ENCODE measurements around the gene CLRN2. TPM values are rescaled to one million over a fixed set of nuclear protein-coding genes. Genes with fewer than 3 reads are reported as not detected.

CLRN2 gene
- total RNA-seq, 4 donors from 2014 or later: not detected

- H3K4me3 ChIP-seq: no peak overlapping the region
- ATAC-seq (no peak), DNase-seq (no peak)
- in situ Hi-C loops (cut with MboI; ENCODE audit: low sequenced_read_pairs in 4 of 4) (no loop called here), intact Hi-C loops (cut with DNase I; ENCODE audit: low total_unique reads) (no loop called here)
- no peaks in the 10 kb centered on the region for H3K36me3 ChIP-seq
- no peaks in the 10 kb centered on the region for H3K27me3 ChIP-seq
- H3K9me3 ChIP-seq: no peaks in the 10 kb centered on the region
- H3K27ac ChIP-seq: no peak overlapping the region
- H3K4me1 ChIP-seq: no peaks in the 10 kb centered on the region
- TF ChIP-seq POLR2A (IDR thresholded peaks at IDR 0.05): no peak
- no peak for TF ChIP-seq CTCF (IDR thresholded peaks at IDR 0.05 in 4 of 5, conservative IDR thresholded peaks at IDR 0.05 in 1 of 5)
Observed at GRCh38 chr4:17523662-17524061, 8.7 kb downstream of the CLRN2 start.

- no peak for ATAC-seq
- in situ Hi-C loops (cut with MboI; ENCODE audit: low sequenced_read_pairs in 4 of 4) (loop anchor here (25.0 kb wide), 2 partner anchors 860 to 1060 kb away; no protein-coding TSS in a partner anchor), intact Hi-C loops (cut with DNase I; ENCODE audit: low total_unique reads) (no loop called here)
- Histone ChIP-seq H3K4me1 (no peaks in the 10 kb centered on the region), H3K27me3 (no peaks in the 10 kb centered on the region), H3K27ac (no peak overlapping the region), H3K4me3 (no peak overlapping the region), H3K36me3 (no peaks in the 10 kb centered on the region), H3K9me3 (no peaks in the 10 kb centered on the region)
- DNase-seq: no peak
- TF ChIP-seq CTCF (IDR thresholded peaks at IDR 0.05 in 4 of 5, conservative IDR thresholded peaks at IDR 0.05 in 1 of 5) (no peak), POLR2A (IDR thresholded peaks at IDR 0.05) (no peak)
Observed at GRCh38 chr4:17526695-17527477, 11.9 kb downstream of the CLRN2 start.

- Histone ChIP-seq H3K4me1 (no peaks in the 10 kb centered on the region), H3K27ac (no peak overlapping the region), H3K9me3 (no peaks in the 10 kb centered on the region), H3K27me3 (no peaks in the 10 kb centered on the region), H3K4me3 (no peak overlapping the region), H3K36me3 (no peaks in the 10 kb centered on the region)
- no peak for DNase-seq
- TF ChIP-seq POLR2A (IDR thresholded peaks at IDR 0.05) (no peak), CTCF (IDR thresholded peaks at IDR 0.05 in 4 of 5, conservative IDR thresholded peaks at IDR 0.05 in 1 of 5) (no peak)
- no peak for ATAC-seq
- in situ Hi-C loops (cut with MboI; ENCODE audit: low sequenced_read_pairs in 4 of 4) (loop anchor here (25.0 kb wide), 2 partner anchors 859 to 1059 kb away; no protein-coding TSS in a partner anchor), intact Hi-C loops (cut with DNase I; ENCODE audit: low total_unique reads) (no loop called here)
Observed at GRCh38 chr4:17528551-17529165, 13.7 kb downstream of the CLRN2 start.

- H3K36me3 ChIP-seq: no peaks in the 10 kb centered on the region
- DNase-seq (no peak), ATAC-seq (no peak)
- no peak overlapping the region for H3K4me3 ChIP-seq
- H3K27me3 ChIP-seq: no peaks in the 10 kb centered on the region
- in situ Hi-C loops (cut with MboI; ENCODE audit: low sequenced_read_pairs in 4 of 4): loop anchor here (25.0 kb wide), 2 partner anchors 856 to 1056 kb away; no protein-coding TSS in a partner anchor
- intact Hi-C loops (cut with DNase I; ENCODE audit: low total_unique reads): no loop called here
- no peak for TF ChIP-seq POLR2A (IDR thresholded peaks at IDR 0.05)
- no peak for TF ChIP-seq CTCF (IDR thresholded peaks at IDR 0.05 in 4 of 5, conservative IDR thresholded peaks at IDR 0.05 in 1 of 5)
- no peaks in the 10 kb centered on the region for H3K4me1 ChIP-seq
- no peak overlapping the region for H3K27ac ChIP-seq
- no peaks in the 10 kb centered on the region for H3K9me3 ChIP-seq
Observed at GRCh38 chr4:17531538-17532285, 16.7 kb downstream of the CLRN2 start.

Measured in gastrocnemius medialis (tissue), 4 donors.